Natural killer cell treated with Interleukin-12 subunit alpha and Interleukin-12 subunit beta and Interleukin-15 and Interleukin-18, amount 100 ng/mL, for 72 hours (primary cell): ENCODE results near the gene PPARD. TPM values are rescaled to one million over a fixed set of nuclear protein-coding genes. Genes with fewer than 3 reads are reported as not detected.
"Not testable (repeated sequence)": the region's sequence is repeated elsewhere in the genome, so short reads cannot be mapped to it uniquely, and the experiment has no call there.

Source experiments
- ATAC-seq, 2 donors: fragments of 150-1000 bp; cut with Tn5 transposase in 1 of 2; sonication (Bioruptor Pico), chemical (Tn5 transposase) in 1 of 2; 2 replicates each; pipeline ENCODE4 v1.10.0; 2021
- DNase-seq: peaks from one replicate; pipeline ENCODE4 v3.0.0; 2022; ENCODE audit warnings: low spot score
- H3K27ac Mint-ChIP-seq, 2 donors: 1 replicate in 1 of 2; 2 replicates in 1 of 2; pipeline ENCODE4 v1.8.0; 2022; ENCODE audit warnings: mixed read lengths in 2 of 2, mild to moderate bottlenecking in 1 of 2, moderate library complexity in 1 of 2
- H3K27me3 Mint-ChIP-seq, 2 donors: 1 replicate in 1 of 2; 2 replicates in 1 of 2; pipeline ENCODE4 v1.8.0; 2022; ENCODE audit warnings: mixed read lengths in 2 of 2
- H3K36me3 Mint-ChIP-seq: one replicate; pipeline ENCODE4 v1.8.0; 2022; ENCODE audit warnings: mixed read lengths
- H3K4me1 Mint-ChIP-seq, 2 donors: 1 replicate in 1 of 2; 2 replicates in 1 of 2; pipeline ENCODE4 v1.8.0; 2022; ENCODE audit warnings: low read depth in 2 of 2, mixed read lengths in 2 of 2, mild to moderate bottlenecking in 1 of 2
- H3K4me3 Mint-ChIP-seq: one replicate; pipeline ENCODE4 v1.8.0; 2022; ENCODE audit warnings: mixed read lengths
- H3K9me3 Mint-ChIP-seq: 2 replicates; pipeline ENCODE4 v1.8.0; 2022; ENCODE audit warnings: mixed read lengths
- total RNA-seq, 2 donors: library from RNA; stranded (reverse); gene quantifications; one replicate each; pipeline ENCODE4 v1.2.3, GENCODE V29; 2022

PPARD gene
- total RNA-seq, 2 donors from 2014 or later = 19.6 to 19.9 TPM

GRCh38 chr6:35427851-35428321, 85.5 kb downstream of the PPARD start:
- DNase-seq (no peak), ATAC-seq (no peak)
- peaks cover 6% of the 10 kb centered on the region for H3K9me3 Mint-ChIP-seq
- H3K27ac Mint-ChIP-seq = no peak overlapping the region
- no peak overlapping the region for H3K4me3 Mint-ChIP-seq
- no peaks in the 10 kb centered on the region for H3K27me3 Mint-ChIP-seq
- no peaks in the 10 kb centered on the region for H3K4me1 Mint-ChIP-seq
- peaks cover 14% of the 10 kb centered on the region for H3K36me3 Mint-ChIP-seq

GRCh38 chr6:35428421-35429149, 86.2 kb downstream of the PPARD start:
- no peak for ATAC-seq
- H3K9me3 Mint-ChIP-seq = peaks cover 6% of the 10 kb centered on the region
- H3K27ac Mint-ChIP-seq = no peak overlapping the region
- H3K4me1 Mint-ChIP-seq = no peaks in the 10 kb centered on the region
- H3K27me3 Mint-ChIP-seq = no peaks in the 10 kb centered on the region
- no peak for DNase-seq
- H3K36me3 Mint-ChIP-seq = peaks cover 14% of the 10 kb centered on the region
- no peak overlapping the region for H3K4me3 Mint-ChIP-seq

DNA sequence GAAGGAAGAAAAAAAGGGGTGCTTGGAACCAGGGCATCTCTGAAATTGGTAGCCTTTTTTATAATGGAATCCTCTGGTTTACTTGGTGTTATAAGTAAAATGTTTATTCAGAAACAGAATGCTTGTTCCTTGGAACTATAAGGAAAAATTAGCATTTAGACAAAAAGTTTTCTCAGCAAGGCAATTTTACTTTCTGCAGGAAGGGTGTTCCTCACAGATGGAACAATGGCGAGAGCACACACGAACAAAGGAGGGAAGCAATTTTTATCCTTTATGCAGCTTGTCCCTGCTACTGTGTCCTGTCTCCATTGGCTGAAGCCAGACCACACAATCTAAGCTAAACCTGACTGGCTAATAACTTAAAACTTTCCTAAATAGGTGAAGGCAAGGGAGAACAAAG, 87.1 kb downstream of the PPARD start:
- Mint-ChIP-seq H3K4me1 (no peaks in the 10 kb centered on the region), H3K27ac (no peak overlapping the region), H3K4me3 (no peak overlapping the region), H3K36me3 (peaks cover 14% of the 10 kb centered on the region), H3K9me3 (peaks cover 6% of the 10 kb centered on the region), H3K27me3 (no peaks in the 10 kb centered on the region)
- DNase-seq (no peak), ATAC-seq (no peak)

GRCh38 chr6:35432291-35432690, 89.9 kb downstream of the PPARD start:
- H3K4me1 Mint-ChIP-seq = no peaks in the 10 kb centered on the region
- no peak overlapping the region for H3K27ac Mint-ChIP-seq
- DNase-seq (no peak), ATAC-seq (no peak)
- H3K27me3 Mint-ChIP-seq = no peaks in the 10 kb centered on the region
- peaks cover 6% of the 10 kb centered on the region for H3K9me3 Mint-ChIP-seq
- H3K36me3 Mint-ChIP-seq = peaks cover 14% of the 10 kb centered on the region
- no peak overlapping the region for H3K4me3 Mint-ChIP-seq

DNA sequence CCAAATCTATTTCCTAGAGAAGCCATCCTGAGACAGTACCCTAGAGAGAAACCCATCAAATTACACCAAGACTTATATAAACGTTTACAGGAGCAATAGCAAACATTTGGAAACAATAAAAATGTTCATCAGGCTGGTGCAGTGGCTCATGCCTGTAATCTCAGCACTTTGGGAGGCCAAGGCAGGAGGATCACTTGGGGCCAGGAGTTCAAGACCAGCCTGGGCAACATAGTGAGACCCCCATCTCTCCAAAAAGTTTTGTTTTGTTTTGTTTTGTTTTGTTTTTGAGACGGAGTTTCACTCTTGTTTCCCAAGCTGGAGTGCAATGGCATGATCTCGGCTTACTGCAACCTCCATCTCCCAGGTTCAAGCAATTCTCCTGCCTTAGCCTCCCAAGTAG, 90.3 kb downstream of the PPARD start:
- not testable (repeated sequence) for H3K9me3 Mint-ChIP-seq, H3K27me3 Mint-ChIP-seq, DNase-seq, H3K27ac Mint-ChIP-seq, ATAC-seq, H3K4me1 Mint-ChIP-seq, H3K4me3 Mint-ChIP-seq
- peaks cover 14% of the 10 kb centered on the region for H3K36me3 Mint-ChIP-seq

- peak in 1 of 2 donors; percentile 17 for ATAC-seq
- Mint-ChIP-seq H3K27ac (no peak overlapping the region), H3K27me3 (no peaks in the 10 kb centered on the region), H3K9me3 (no peaks in the 10 kb centered on the region), H3K4me1 (no peaks in the 10 kb centered on the region), H3K36me3 (no peaks in the 10 kb centered on the region), H3K4me3 (no peak overlapping the region)
- no peak for DNase-seq
Observed at GRCh38 chr6:35435074-35435837, 92.9 kb downstream of the PPARD start.

GRCh38 chr6:35436071-35436857, 93.9 kb downstream of the PPARD start:
- ATAC-seq (no peak), DNase-seq (no peak)
- no peaks in the 10 kb centered on the region for H3K27me3 Mint-ChIP-seq
- H3K27ac Mint-ChIP-seq = no peak overlapping the region
- no peaks in the 10 kb centered on the region for H3K4me1 Mint-ChIP-seq
- H3K9me3 Mint-ChIP-seq = no peaks in the 10 kb centered on the region
- no peaks in the 10 kb centered on the region for H3K36me3 Mint-ChIP-seq
- no peak overlapping the region for H3K4me3 Mint-ChIP-seq

DNA sequence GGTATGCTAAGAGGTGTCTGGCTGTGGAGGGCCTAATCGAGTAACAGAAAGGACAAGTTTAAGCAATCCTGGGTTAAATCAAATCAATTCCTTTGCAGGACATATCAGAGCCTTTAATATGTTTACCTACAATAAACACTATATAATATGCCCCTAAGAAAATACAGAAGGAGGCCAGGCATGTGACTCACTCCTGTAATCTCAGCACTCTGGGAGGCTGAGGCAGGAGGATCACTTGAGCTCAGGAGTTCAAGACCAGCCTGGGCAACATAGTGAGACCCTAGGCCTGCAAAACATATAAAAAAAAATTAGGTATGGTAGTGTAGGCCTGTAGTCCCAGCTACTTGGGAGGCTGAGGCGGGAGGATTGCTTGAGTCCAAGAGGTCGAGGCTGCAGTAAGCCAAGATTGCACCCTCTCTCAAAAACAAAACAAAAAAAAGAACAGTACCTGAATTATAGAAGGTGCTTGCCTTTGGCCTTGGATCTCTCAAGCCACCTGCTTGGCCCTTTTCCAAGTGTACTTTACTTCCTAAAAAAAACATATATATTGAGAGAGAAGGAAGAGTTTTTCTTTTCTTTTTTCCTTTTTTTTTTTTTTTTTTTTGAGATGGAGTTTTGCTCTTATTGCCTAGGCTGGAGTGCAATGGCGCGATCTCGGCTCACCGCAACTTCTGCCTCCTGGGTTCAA, 96.2 kb downstream of the PPARD start:
- not testable (repeated sequence) for H3K4me3 Mint-ChIP-seq, H3K36me3 Mint-ChIP-seq, H3K27me3 Mint-ChIP-seq, DNase-seq, H3K9me3 Mint-ChIP-seq, ATAC-seq, H3K27ac Mint-ChIP-seq, H3K4me1 Mint-ChIP-seq

DNA sequence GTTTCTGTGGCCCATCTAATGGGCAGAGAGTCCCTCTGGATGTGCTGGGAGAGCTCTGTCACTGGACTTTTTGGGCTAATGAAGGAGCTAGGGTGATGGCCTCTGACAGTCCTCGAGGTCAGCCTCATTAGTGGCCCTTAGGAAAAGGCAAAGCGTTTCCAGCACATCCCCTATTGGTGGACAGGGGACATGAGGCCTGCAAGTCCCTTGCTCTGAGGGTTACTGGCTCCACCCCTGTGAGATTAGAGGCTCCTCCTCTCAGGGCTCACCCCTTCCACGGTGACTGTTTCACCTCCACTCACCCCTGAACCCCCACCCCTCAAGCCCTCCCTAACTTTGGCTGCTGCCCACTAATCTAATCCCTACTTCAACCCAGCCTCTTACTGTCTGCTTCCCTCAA, 97.0 kb downstream of the PPARD start:
- Mint-ChIP-seq H3K4me1 (no peaks in the 10 kb centered on the region), H3K36me3 (no peaks in the 10 kb centered on the region), H3K27me3 (no peaks in the 10 kb centered on the region), H3K4me3 (no peak overlapping the region), H3K27ac (no peak overlapping the region), H3K9me3 (no peaks in the 10 kb centered on the region)
- no peak for ATAC-seq
- DNase-seq = no peak

- no peaks in the 10 kb centered on the region for H3K27me3 Mint-ChIP-seq
- no peak overlapping the region for H3K27ac Mint-ChIP-seq
- no peak overlapping the region for H3K4me3 Mint-ChIP-seq
- H3K36me3 Mint-ChIP-seq = no peaks in the 10 kb centered on the region
- H3K4me1 Mint-ChIP-seq = no peaks in the 10 kb centered on the region
- no peaks in the 10 kb centered on the region for H3K9me3 Mint-ChIP-seq
- DNase-seq = no peak
- peak in 1 of 2 donors; percentile 21 for ATAC-seq
Observed at GRCh38 chr6:35441205-35441604, 98.8 kb downstream of the PPARD start.

DNA sequence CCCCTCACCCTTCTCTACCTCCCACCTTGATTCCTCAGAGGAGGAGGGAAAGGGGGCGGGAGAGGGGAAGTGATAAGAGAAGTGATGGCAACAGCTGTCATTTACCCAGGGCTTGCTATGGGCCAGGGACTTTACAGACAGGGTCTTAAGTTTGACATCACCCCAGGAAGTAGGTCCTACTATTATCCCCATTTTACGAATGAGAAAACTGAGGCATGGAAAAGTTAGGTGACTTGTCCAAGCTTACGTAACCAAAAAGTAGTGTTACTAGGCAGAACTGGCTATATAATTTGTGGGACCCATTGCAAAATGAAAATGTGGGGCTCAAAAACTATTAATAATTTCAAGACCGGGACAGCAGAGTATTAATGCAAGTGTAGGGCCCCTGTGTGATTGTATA, 99.3 kb downstream of the PPARD start:
- DNase-seq = no peak
- H3K4me1 Mint-ChIP-seq = no peaks in the 10 kb centered on the region
- no peaks in the 10 kb centered on the region for H3K9me3 Mint-ChIP-seq
- no peak overlapping the region for H3K27ac Mint-ChIP-seq
- no peaks in the 10 kb centered on the region for H3K36me3 Mint-ChIP-seq
- H3K27me3 Mint-ChIP-seq = no peaks in the 10 kb centered on the region
- H3K4me3 Mint-ChIP-seq = no peak overlapping the region
- ATAC-seq = no peak

DNA sequence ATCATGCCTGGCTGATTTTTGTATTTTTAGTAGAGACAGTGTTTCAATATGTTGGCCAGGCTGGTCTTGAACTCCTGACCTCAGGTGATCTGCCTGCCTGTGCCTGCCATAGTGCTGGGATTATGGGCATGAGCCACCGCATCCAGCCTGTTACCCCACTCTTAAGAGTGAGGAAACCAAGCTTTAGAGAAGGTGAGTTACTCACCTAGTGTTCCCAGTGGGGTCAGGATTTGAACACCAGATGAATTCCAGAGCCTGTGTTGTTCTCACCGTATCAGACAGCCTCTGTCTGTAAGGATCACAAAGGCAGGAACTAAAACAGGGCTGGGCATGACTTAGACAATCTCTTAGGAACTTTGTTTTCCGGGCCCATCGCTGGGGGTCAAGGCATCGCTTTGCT, 100.3 kb downstream of the PPARD start:
- Mint-ChIP-seq H3K9me3 (no peaks in the 10 kb centered on the region), H3K4me1 (no peaks in the 10 kb centered on the region)

GRCh38 chr6:35443341-35444030, 101.1 kb downstream of the PPARD start:
- H3K27me3 Mint-ChIP-seq = no peaks in the 10 kb centered on the region
- H3K36me3 Mint-ChIP-seq = no peaks in the 10 kb centered on the region
- H3K27ac Mint-ChIP-seq = no peak overlapping the region
- no peaks in the 10 kb centered on the region for H3K9me3 Mint-ChIP-seq
- DNase-seq (no peak), ATAC-seq (no peak)
- no peak overlapping the region for H3K4me3 Mint-ChIP-seq
- H3K4me1 Mint-ChIP-seq = no peaks in the 10 kb centered on the region

More for the DNA sequence above, 100.3 kb downstream of the PPARD start:
- Mint-ChIP-seq H3K27me3 (no peaks in the 10 kb centered on the region), H3K36me3 (no peaks in the 10 kb centered on the region), H3K27ac (no peak overlapping the region), H3K4me3 (no peak overlapping the region)
- ATAC-seq (no peak), DNase-seq (no peak)
